ENCODE results near the gene PPM1D. TPM values are rescaled to one million over a fixed set of nuclear protein-coding genes. Genes with fewer than 3 reads are reported as not detected.

The PPM1D gene
- total RNA-seq, 1 donor from 2014 or later: 13.1 TPM

DNA sequence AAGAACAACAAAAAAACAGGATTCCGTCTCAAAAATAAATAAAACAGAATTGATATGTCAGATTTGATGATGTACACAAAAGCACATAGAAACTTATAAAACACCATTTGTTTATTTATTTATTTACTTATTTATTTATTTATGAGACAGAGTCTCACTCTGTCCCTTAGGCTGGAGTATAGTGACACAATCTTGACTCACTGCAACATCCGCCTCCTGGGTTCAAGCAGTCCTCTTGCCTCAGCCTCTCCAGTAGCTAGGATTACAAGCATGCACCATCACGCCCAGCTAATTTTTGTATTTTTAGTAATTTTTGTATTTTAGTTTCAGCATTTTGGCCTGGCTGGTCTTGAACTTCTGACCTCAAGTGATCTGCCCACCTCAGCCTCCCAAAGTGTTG, 99.1 kb downstream of the PPM1D start:
- Mint-ChIP-seq H3K4me3 (ENCODE audit: unreplicated experiment) (no peak overlapping the region), H3K27ac (ENCODE audit: unreplicated experiment) (no peak overlapping the region), H3K36me3 (ENCODE audit: low read depth) (peaks cover 16% of the 10 kb centered on the region), H3K9me3 (ENCODE audit: low read depth) (no peaks in the 10 kb centered on the region), H3K27me3 (ENCODE audit: low read depth) (no peaks in the 10 kb centered on the region), H3K4me1 (ENCODE audit: low read depth) (no peaks in the 10 kb centered on the region)
- TF ChIP-seq CTCF (IDR thresholded peaks at IDR 0.05): no peak
- no peak for DNase-seq (ENCODE audit: low spot score)

- H3K4me1 Mint-ChIP-seq (ENCODE audit: low read depth): no peaks in the 10 kb centered on the region
- no peaks in the 10 kb centered on the region for H3K27me3 Mint-ChIP-seq (ENCODE audit: low read depth)
- no peak for DNase-seq (ENCODE audit: low spot score)
- no peak overlapping the region for H3K4me3 Mint-ChIP-seq (ENCODE audit: unreplicated experiment)
- no peak for TF ChIP-seq CTCF (IDR thresholded peaks at IDR 0.05)
- H3K27ac Mint-ChIP-seq (ENCODE audit: unreplicated experiment): no peak overlapping the region
- H3K36me3 Mint-ChIP-seq (ENCODE audit: low read depth): peaks cover 17% of the 10 kb centered on the region
- H3K9me3 Mint-ChIP-seq (ENCODE audit: low read depth): no peaks in the 10 kb centered on the region
Observed at GRCh38 chr17:60704170-60704569, 104.2 kb downstream of the PPM1D start.

DNA sequence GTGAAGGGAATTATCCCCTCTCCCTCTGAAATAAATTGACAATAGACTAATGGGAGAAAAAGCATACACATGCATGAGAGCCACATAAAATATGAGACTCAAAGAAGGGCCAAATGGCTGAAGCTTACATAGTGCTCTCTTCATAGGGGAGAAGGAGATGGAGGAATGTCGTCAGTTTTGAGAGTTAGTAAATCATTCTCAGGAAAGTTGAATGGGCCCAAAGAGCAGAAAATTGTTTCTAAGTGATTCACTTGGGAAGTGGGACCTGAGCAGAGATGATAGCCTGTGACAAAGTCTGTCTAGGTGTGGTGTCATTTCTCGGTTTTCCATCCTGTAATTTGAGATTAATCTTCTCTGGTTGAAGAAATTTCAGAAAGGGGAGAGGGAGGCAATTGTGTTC, 112.7 kb downstream of the PPM1D start:
- Mint-ChIP-seq H3K27ac (ENCODE audit: unreplicated experiment) (no peak overlapping the region), H3K4me3 (ENCODE audit: unreplicated experiment) (no peak overlapping the region), H3K36me3 (ENCODE audit: low read depth) (peaks cover 12% of the 10 kb centered on the region), H3K4me1 (ENCODE audit: low read depth) (peaks cover 4% of the 10 kb centered on the region), H3K27me3 (ENCODE audit: low read depth) (no peaks in the 10 kb centered on the region), H3K9me3 (ENCODE audit: low read depth) (no peaks in the 10 kb centered on the region)
- no peak for DNase-seq (ENCODE audit: low spot score)
- TF ChIP-seq CTCF (IDR thresholded peaks at IDR 0.05): no peak

DNA sequence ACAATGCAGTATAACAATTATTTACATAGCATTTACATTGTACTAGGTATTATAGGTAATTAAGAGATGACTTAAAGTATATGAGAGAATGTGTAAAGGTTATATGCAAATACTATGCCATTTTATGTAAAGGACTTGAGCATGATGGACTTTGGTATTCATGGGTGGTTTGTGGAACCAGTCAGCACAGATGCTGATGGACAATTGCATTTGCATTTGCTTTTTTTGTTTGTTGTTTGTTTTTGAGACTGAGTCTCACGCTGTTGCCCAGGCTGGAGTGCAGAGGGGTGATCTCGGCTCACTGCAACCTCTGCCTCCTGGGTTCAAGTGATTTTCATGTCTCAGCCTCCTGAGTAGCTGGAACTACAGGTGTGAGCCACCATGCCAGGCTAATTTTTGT, 113.6 kb downstream of the PPM1D start:
- no peaks in the 10 kb centered on the region for H3K27me3 Mint-ChIP-seq (ENCODE audit: low read depth)
- TF ChIP-seq CTCF (IDR thresholded peaks at IDR 0.05): no peak
- no peak overlapping the region for H3K27ac Mint-ChIP-seq (ENCODE audit: unreplicated experiment)
- no peak overlapping the region for H3K4me3 Mint-ChIP-seq (ENCODE audit: unreplicated experiment)
- no peaks in the 10 kb centered on the region for H3K9me3 Mint-ChIP-seq (ENCODE audit: low read depth)
- peaks cover 4% of the 10 kb centered on the region for H3K4me1 Mint-ChIP-seq (ENCODE audit: low read depth)
- no peak for DNase-seq (ENCODE audit: low spot score)
- peaks cover 12% of the 10 kb centered on the region for H3K36me3 Mint-ChIP-seq (ENCODE audit: low read depth)

Other genes starting within 250 kb of the PPM1D start
- 35.2 to 42.2 TPM (median 41.1 TPM) in 3 replicates for gene USP32, start 208.1 kb upstream of the PPM1D start, total RNA-seq
- gene CHCT1, start 177.7 kb upstream of the PPM1D start, total RNA-seq: not detected in 3 replicates
- 45.5 to 51.1 TPM (median 48.3 TPM) in 3 replicates for gene APPBP2, start 74.0 kb upstream of the PPM1D start, total RNA-seq
- gene BCAS3, start 77.7 kb downstream of the PPM1D start, total RNA-seq: 22.6 to 31.1 TPM (median 26.4 TPM) in 3 replicates

Measured in chondrocyte (in vitro differentiated cells).